Measurements from ENCODE around the gene PRR15L. TPM values are rescaled to one million over a fixed set of nuclear protein-coding genes. Genes with fewer than 3 reads are reported as not detected.

PRR15L gene
- total and polyA plus RNA-seq, 2 of the 8 experiments (the other 6 are each of a cell fraction or from before 2014, with no cell fraction given), result 0.26 to 1.1 TPM

DNA sequence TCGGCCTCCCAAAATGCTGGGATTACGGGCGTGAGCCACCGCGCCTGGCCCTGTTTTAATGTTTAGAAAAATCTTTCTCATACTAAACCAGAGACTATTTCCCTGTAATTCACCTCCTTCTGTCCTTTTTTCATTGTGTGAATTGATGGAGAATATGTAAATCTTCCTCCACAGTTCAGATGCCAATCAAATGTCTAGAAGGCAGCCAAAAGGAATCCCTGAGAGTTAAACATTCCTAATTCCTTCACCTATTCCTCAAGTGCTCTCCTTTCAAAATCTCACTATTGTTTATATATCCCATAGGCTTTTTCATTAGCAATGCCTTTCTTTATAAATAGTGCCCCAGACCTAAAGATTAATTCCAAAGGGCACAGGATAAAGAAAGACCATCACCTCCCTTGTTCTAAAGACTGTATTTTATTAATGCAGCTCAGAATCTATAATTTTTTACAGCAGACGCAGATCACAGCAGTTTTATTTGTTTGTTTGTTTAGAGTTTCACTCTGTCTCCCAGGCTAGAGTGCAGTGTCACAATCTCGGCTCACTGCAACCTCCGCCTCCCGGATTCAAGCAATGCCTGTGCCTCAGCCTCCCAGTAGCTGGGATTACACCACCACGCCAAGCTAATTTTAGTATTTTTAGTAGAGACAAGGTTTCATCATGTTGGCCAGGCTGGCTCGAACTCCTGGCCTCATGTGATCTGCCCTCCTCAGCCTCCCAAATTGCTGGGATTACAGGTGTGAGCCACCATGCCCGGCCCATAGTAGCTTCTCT, 49.4 kb upstream of the PRR15L start (continued):
- TF ChIP-seq NANOG (IDR thresholded peaks at IDR 0.05; ENCODE audit: insufficient read depth, low read depth, low read length, poor library complexity, severe bottlenecking), result no peak
- TF ChIP-seq CBX5 (IDR thresholded peaks at IDR 0.05; ENCODE audit: low read depth, low read length), result no peak

All from H1 (cell line).